ENCODE results near the gene LRRC28. TPM values are rescaled to one million over a fixed set of nuclear protein-coding genes. Genes with fewer than 3 reads are reported as not detected.

LRRC28 gene
- total RNA-seq, 1 donor from 2014 or later: 26.9 TPM

DNA sequence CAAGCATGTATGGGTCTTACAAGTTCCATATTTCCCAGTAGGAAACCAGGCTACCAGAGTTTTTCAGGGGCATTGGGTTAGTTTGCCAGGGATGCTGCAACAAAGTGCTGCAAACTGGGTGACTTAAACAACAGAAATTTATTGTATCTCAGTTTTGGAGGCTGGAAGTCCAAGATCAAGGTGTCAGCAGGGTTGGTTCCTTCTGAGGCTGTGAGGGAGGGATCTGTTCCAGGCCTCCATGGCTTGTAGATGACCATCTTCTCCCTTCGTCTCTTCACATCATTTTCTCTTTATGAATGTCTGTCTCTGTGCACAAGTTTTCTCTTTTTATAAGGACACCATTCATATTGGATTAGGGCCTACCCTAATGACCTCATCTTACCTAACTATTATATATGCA is 114.7 kb downstream of the LRRC28 start:
- TF ChIP-seq, protein P1, sequence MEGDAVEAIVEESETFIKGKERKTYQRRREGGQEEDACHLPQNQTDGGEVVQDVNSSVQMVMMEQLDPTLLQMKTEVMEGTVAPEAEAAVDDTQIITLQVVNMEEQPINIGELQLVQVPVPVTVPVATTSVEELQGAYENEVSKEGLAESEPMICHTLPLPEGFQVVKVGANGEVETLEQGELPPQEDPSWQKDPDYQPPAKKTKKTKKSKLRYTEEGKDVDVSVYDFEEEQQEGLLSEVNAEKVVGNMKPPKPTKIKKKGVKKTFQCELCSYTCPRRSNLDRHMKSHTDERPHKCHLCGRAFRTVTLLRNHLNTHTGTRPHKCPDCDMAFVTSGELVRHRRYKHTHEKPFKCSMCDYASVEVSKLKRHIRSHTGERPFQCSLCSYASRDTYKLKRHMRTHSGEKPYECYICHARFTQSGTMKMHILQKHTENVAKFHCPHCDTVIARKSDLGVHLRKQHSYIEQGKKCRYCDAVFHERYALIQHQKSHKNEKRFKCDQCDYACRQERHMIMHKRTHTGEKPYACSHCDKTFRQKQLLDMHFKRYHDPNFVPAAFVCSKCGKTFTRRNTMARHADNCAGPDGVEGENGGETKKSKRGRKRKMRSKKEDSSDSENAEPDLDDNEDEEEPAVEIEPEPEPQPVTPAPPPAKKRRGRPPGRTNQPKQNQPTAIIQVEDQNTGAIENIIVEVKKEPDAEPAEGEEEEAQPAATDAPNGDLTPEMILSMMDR (conservative IDR thresholded peaks at IDR 0.05): no peak

DNA sequence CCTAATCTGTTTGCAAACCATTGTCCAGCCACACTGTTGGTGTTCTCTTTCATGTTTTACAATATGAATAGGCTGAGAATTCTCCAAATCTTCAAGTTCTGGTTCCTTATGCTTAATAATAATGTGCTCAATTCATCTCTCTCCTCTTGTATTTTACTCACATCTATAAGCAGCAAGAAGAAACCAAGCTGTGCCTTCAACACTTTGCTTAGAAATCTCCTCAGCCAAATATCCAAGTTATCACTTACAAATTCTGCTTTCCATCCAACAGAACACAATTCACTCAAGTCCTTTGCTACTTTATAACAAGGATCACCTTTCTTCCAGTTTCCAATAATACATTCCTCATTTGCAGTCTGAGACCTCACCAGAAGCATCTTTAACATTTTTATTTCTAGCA is 117.5 kb downstream of the LRRC28 start:
- peaks cover 6% of the 10 kb centered on the region for H3K9me3 Mint-ChIP-seq
- no peaks in the 10 kb centered on the region for H3K4me1 Mint-ChIP-seq (ENCODE audit: unreplicated experiment)

More for the DNA sequence above, 114.7 kb downstream of the LRRC28 start:
- Mint-ChIP-seq H3K36me3 (peaks cover 18% of the 10 kb centered on the region), H3K27ac (no peak overlapping the region), H3K9me3 (peaks cover 6% of the 10 kb centered on the region), H3K27me3 (no peaks in the 10 kb centered on the region), H3K4me3 (no peak overlapping the region), H3K4me1 (ENCODE audit: unreplicated experiment) (no peaks in the 10 kb centered on the region)
- no peak for DNase-seq (ENCODE audit: extremely low spot score, unreplicated experiment)

DNA sequence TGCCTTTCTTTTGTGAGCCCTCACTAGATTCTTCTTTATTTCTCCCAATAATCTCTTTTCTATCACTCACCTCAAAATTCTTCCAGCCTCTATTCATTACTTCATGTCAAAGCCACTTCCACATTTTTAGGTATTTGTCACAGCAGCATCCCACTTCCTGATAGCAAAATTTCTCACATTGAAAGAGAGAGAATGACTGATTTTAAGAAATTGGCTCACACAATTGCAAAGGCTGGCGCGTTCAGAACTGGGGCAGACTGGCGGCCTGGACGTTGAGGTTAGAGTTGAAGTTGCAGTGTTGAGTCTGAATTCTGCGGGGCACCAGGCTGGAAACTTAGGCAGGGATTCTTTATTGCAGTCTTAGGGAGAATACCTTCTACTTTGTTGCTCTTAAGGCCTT is 117.9 kb downstream of the LRRC28 start:
- Mint-ChIP-seq H3K9me3 (peaks cover 6% of the 10 kb centered on the region), H3K36me3 (peaks cover 25% of the 10 kb centered on the region), H3K4me3 (no peak overlapping the region), H3K27me3 (no peaks in the 10 kb centered on the region), H3K27ac (no peak overlapping the region), H3K4me1 (ENCODE audit: unreplicated experiment) (no peaks in the 10 kb centered on the region)
- DNase-seq (ENCODE audit: extremely low spot score, unreplicated experiment): no peak
- TF ChIP-seq, protein P1 (conservative IDR thresholded peaks at IDR 0.05): no peak

More for the DNA sequence above, 117.5 kb downstream of the LRRC28 start:
- no peak overlapping the region for H3K27ac Mint-ChIP-seq
- no peak overlapping the region for H3K4me3 Mint-ChIP-seq
- TF ChIP-seq, protein P1 (conservative IDR thresholded peaks at IDR 0.05): no peak
- no peaks in the 10 kb centered on the region for H3K27me3 Mint-ChIP-seq
- DNase-seq (ENCODE audit: extremely low spot score, unreplicated experiment): no peak
- H3K36me3 Mint-ChIP-seq: peaks cover 25% of the 10 kb centered on the region

- no peak for DNase-seq (ENCODE audit: extremely low spot score, unreplicated experiment)
- no peak overlapping the region for H3K27ac Mint-ChIP-seq
- H3K4me3 Mint-ChIP-seq: no peak overlapping the region
- H3K9me3 Mint-ChIP-seq: peaks cover 13% of the 10 kb centered on the region
- H3K27me3 Mint-ChIP-seq: no peaks in the 10 kb centered on the region
- H3K36me3 Mint-ChIP-seq: peaks cover 26% of the 10 kb centered on the region
- H3K4me1 Mint-ChIP-seq (ENCODE audit: unreplicated experiment): no peaks in the 10 kb centered on the region
- TF ChIP-seq, protein P1 (conservative IDR thresholded peaks at IDR 0.05): no peak
Observed at GRCh38 chr15:99371180-99372103, 120.2 kb downstream of the LRRC28 start.

DNA sequence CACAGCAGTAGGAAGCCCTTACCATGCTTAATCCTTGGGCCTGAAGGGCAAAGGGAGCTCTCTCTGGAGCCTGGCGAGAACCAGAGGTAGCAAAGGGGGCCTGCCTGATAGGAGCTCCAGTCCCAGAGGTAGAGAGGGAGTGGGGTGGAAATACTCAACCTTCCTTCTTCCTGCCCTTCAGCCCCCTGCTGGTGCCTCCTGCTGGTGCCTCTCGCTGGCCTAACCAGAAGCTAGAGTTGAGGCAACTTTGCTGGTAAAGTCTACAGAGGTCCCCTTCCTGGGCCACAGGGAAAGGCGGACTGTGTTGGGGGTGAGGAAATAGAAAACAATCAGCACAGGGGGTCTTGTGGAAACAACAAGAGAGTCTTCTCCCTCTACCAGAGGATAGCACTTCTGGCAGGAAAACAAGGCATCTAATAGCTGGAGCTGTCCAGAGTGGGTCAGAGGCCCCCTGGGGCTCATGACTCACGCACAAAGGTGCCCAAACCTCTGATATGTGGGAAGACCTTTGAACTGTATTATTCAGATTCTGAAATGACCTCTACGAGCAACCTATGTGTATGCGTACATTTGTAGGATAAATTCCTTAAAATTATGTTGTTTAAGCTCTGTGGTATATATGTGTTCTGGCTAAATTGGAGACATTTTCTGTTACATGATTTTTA is 133.9 kb downstream of the LRRC28 start:
- H3K27ac Mint-ChIP-seq: no peak overlapping the region
- TF ChIP-seq, protein P1 (conservative IDR thresholded peaks at IDR 0.05): no peak

More for the DNA sequence above, 133.9 kb downstream of the LRRC28 start:
- Mint-ChIP-seq H3K4me1 (ENCODE audit: unreplicated experiment) (peaks cover 15% of the 10 kb centered on the region), H3K4me3 (no peak overlapping the region), H3K36me3 (peaks cover 20% of the 10 kb centered on the region), H3K9me3 (peaks cover 8% of the 10 kb centered on the region), H3K27me3 (no peaks in the 10 kb centered on the region)
- no peak for DNase-seq (ENCODE audit: extremely low spot score, unreplicated experiment)

All from type B pancreatic cell (in vitro differentiated cells).